ENCODE measurements around the gene CAPN13. TPM values are rescaled to one million over a fixed set of nuclear protein-coding genes. Genes with fewer than 3 reads are reported as not detected.

Gene CAPN13
- total RNA-seq, 1 donor from 2014 or later: not detected

DNA sequence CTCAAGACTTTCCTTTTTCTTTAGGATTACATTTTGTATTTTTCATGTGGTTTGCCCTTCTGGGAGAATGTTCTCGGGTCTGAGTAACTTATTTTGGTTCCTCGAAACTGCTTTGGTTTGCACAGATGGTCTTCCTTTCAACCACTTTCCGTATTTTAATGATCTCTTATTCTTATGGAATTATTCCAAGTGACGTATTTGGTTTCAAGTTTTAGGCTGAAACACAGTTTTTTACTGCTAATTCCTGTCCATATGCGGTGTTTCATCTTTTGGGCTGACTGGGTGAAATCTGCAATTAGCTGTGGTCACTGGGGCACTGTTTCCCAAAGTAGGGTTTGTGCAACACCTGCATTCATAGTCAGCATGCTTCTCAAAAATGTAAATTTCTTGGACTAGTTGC, 122.7 kb downstream of the CAPN13 start:
- FAIRE-seq: no peak

DNA sequence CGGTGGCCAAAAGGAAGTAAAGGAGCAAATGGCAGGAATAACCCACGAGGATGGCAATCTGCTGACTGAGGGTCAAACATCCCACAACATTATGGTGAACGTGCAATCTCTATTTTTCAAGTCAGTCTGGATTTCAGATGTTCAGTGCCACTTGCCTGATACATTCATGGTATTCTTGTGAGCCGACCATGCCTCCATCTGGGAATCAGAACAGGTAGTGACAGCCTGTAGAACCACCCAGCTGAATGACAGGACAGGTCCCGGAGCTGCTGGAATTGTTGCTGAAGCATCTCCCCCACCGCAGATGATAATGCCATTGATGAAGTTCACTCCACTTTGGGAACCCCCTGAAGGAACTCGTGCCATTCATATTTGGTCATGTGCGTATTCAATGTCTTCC, 123.2 kb downstream of the CAPN13 start:
- TF ChIP-seq, protein P1, sequence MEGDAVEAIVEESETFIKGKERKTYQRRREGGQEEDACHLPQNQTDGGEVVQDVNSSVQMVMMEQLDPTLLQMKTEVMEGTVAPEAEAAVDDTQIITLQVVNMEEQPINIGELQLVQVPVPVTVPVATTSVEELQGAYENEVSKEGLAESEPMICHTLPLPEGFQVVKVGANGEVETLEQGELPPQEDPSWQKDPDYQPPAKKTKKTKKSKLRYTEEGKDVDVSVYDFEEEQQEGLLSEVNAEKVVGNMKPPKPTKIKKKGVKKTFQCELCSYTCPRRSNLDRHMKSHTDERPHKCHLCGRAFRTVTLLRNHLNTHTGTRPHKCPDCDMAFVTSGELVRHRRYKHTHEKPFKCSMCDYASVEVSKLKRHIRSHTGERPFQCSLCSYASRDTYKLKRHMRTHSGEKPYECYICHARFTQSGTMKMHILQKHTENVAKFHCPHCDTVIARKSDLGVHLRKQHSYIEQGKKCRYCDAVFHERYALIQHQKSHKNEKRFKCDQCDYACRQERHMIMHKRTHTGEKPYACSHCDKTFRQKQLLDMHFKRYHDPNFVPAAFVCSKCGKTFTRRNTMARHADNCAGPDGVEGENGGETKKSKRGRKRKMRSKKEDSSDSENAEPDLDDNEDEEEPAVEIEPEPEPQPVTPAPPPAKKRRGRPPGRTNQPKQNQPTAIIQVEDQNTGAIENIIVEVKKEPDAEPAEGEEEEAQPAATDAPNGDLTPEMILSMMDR (IDR thresholded peaks at IDR 0.05; ENCODE audit: insufficient read depth, low read depth, low read length): no peak
- TF ChIP-seq EZH2 (IDR thresholded peaks at IDR 0.05; ENCODE audit: insufficient read depth, low read length): no peak
- Histone ChIP-seq H3K4me3 (ENCODE audit: insufficient read depth, low read depth, low read length) (no peak overlapping the region), H3K27me3 (ENCODE audit: insufficient read depth, low read length) (no peaks in the 10 kb centered on the region), H3K27ac (ENCODE audit: low read depth, low read length) (no peak overlapping the region), H2AFZ (ENCODE audit: low read depth, low read length) (no peak overlapping the region), H3K4me2 (ENCODE audit: low read length) (no peak overlapping the region), H4K20me1 (ENCODE audit: insufficient read depth, low read length) (no peaks in the 10 kb centered on the region), H3K79me2 (ENCODE audit: insufficient read depth, low read length) (no peaks in the 10 kb centered on the region), H3K36me3 (ENCODE audit: insufficient read depth, low read length) (no peaks in the 10 kb centered on the region), H3K9ac (ENCODE audit: low read length) (no peak overlapping the region), H3K4me1 (ENCODE audit: insufficient read depth, low read length) (no peaks in the 10 kb centered on the region), H3K9me3 (ENCODE audit: insufficient read depth, low read depth, low read length) (no peaks in the 10 kb centered on the region)
- peaks cover 4% of the 10 kb centered on the region for H3K27me3 Mint-ChIP-seq (ENCODE audit: low read depth, unreplicated experiment)
- no peaks in the 10 kb centered on the region for H3K4me1 Mint-ChIP-seq (ENCODE audit: low read depth, unreplicated experiment)
- H3K36me3 Mint-ChIP-seq (ENCODE audit: low read depth, unreplicated experiment): peaks cover 2% of the 10 kb centered on the region
- H3K27ac Mint-ChIP-seq (ENCODE audit: unreplicated experiment): no peak overlapping the region
- FAIRE-seq: no peak
- DNase-seq (ENCODE audit: low read depth): no peak
- H3K4me3 Mint-ChIP-seq (ENCODE audit: unreplicated experiment): no peak overlapping the region
- peaks cover 5% of the 10 kb centered on the region for H3K9me3 Mint-ChIP-seq (ENCODE audit: unreplicated experiment)

More for the DNA sequence above, 122.7 kb downstream of the CAPN13 start:
- Histone ChIP-seq H3K27ac (ENCODE audit: low read depth, low read length) (no peak overlapping the region), H3K79me2 (ENCODE audit: insufficient read depth, low read length) (no peaks in the 10 kb centered on the region), H2AFZ (ENCODE audit: low read depth, low read length) (no peak overlapping the region), H3K4me1 (ENCODE audit: insufficient read depth, low read length) (no peaks in the 10 kb centered on the region), H3K9ac (ENCODE audit: low read length) (no peak overlapping the region), H3K27me3 (ENCODE audit: insufficient read depth, low read length) (no peaks in the 10 kb centered on the region), H4K20me1 (ENCODE audit: insufficient read depth, low read length) (no peaks in the 10 kb centered on the region), H3K4me3 (ENCODE audit: insufficient read depth, low read depth, low read length) (no peak overlapping the region), H3K9me3 (ENCODE audit: insufficient read depth, low read depth, low read length) (no peaks in the 10 kb centered on the region), H3K36me3 (ENCODE audit: insufficient read depth, low read length) (no peaks in the 10 kb centered on the region), H3K4me2 (ENCODE audit: low read length) (no peak overlapping the region)
- TF ChIP-seq, protein P1 (IDR thresholded peaks at IDR 0.05; ENCODE audit: insufficient read depth, low read depth, low read length): no peak
- TF ChIP-seq EZH2 (IDR thresholded peaks at IDR 0.05; ENCODE audit: insufficient read depth, low read length): no peak
- Mint-ChIP-seq H3K27me3 (ENCODE audit: low read depth, unreplicated experiment) (peaks cover 4% of the 10 kb centered on the region), H3K27ac (ENCODE audit: unreplicated experiment) (no peak overlapping the region), H3K4me3 (ENCODE audit: unreplicated experiment) (no peak overlapping the region), H3K4me1 (ENCODE audit: low read depth, unreplicated experiment) (no peaks in the 10 kb centered on the region), H3K9me3 (ENCODE audit: unreplicated experiment) (peaks cover 3% of the 10 kb centered on the region), H3K36me3 (ENCODE audit: low read depth, unreplicated experiment) (peaks cover 2% of the 10 kb centered on the region)
- no peak for DNase-seq (ENCODE audit: low read depth)

DNA sequence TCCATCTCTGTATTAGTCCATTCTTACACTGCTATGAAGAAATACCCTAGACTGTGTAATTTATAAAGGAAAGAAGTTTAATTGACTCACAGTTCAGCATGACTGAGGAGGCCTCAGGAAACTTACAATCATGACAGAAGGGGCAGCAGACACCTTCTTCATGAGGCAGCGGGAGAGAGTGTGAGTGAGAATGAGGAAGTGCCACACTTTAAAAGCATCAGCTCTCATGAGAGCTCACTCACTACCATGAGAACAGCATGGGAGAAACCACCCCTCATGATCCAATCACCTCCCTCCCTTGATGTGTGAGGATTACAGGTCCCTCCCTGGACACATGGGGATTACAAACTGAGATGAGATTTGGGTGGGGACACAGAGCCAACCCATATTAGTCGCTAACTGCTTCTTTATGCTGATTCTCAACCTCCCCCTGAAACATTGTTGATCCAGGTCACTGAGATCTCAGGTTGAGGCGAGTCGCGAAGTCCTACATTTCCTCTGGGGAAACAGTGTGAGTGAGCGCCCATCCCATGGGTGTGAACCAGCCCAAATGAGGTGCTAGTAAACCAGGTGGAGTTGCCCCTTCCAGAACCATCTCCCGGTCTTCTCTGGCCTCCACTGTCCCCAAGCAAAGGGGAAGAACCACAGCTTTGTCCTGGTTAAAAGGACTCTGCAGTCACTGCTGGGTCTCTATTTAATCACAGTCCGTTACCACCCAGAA, 123.8 kb downstream of the CAPN13 start:
- Histone ChIP-seq H2AFZ (ENCODE audit: low read depth, low read length) (no peak overlapping the region), H3K4me2 (ENCODE audit: low read length) (no peak overlapping the region), H3K79me2 (ENCODE audit: insufficient read depth, low read length) (no peaks in the 10 kb centered on the region), H3K9me3 (ENCODE audit: insufficient read depth, low read depth, low read length) (no peaks in the 10 kb centered on the region), H3K4me3 (ENCODE audit: insufficient read depth, low read depth, low read length) (no peak overlapping the region), H4K20me1 (ENCODE audit: insufficient read depth, low read length) (no peaks in the 10 kb centered on the region), H3K9ac (ENCODE audit: low read length) (no peak overlapping the region), H3K27me3 (ENCODE audit: insufficient read depth, low read length) (no peaks in the 10 kb centered on the region), H3K27ac (ENCODE audit: low read depth, low read length) (no peak overlapping the region), H3K4me1 (ENCODE audit: insufficient read depth, low read length) (no peaks in the 10 kb centered on the region), H3K36me3 (ENCODE audit: insufficient read depth, low read length) (no peaks in the 10 kb centered on the region)
- no peak overlapping the region for H3K27ac Mint-ChIP-seq (ENCODE audit: unreplicated experiment)
- H3K36me3 Mint-ChIP-seq (ENCODE audit: low read depth, unreplicated experiment): peaks cover 2% of the 10 kb centered on the region
- no peak for TF ChIP-seq EZH2 (IDR thresholded peaks at IDR 0.05; ENCODE audit: insufficient read depth, low read length)
- TF ChIP-seq, protein P1 (IDR thresholded peaks at IDR 0.05; ENCODE audit: insufficient read depth, low read depth, low read length): no peak
- no peak overlapping the region for H3K4me3 Mint-ChIP-seq (ENCODE audit: unreplicated experiment)
- no peak for FAIRE-seq
- DNase-seq (ENCODE audit: low read depth): no peak
- H3K9me3 Mint-ChIP-seq (ENCODE audit: unreplicated experiment): peaks cover 5% of the 10 kb centered on the region
- no peaks in the 10 kb centered on the region for H3K4me1 Mint-ChIP-seq (ENCODE audit: low read depth, unreplicated experiment)
- peaks cover 6% of the 10 kb centered on the region for H3K27me3 Mint-ChIP-seq (ENCODE audit: low read depth, unreplicated experiment)
